Astrocyte of the spinal cord (primary cell): ENCODE measurements around the gene CSF2.

Experiments
- DNase-seq: peaks from one replicate; pipeline ENCODE4 v3.0.0; 2011; ENCODE audit warnings: low read depth, low spot score
- H3K4me3 ChIP-seq: 2 replicates; pipeline ENCODE4 v1.5.1; 2011; ENCODE audit warnings: low read depth, mild to moderate bottlenecking, low read length, moderate library complexity
- in situ Hi-C: cut with HindIII; loops from 2 replicates; pipeline ENCODE4 v1.10.0; 2017; ENCODE audit warnings: low sequenced_read_pairs
- TF ChIP-seq, protein P1 (sequence below): IDR thresholded peaks from 2 replicates; pipeline ENCODE4 v1.5.1; 2012; ENCODE audit warnings: low read depth, mild to moderate bottlenecking, low read length, inconsistent platforms

CSF2 gene

DNA sequence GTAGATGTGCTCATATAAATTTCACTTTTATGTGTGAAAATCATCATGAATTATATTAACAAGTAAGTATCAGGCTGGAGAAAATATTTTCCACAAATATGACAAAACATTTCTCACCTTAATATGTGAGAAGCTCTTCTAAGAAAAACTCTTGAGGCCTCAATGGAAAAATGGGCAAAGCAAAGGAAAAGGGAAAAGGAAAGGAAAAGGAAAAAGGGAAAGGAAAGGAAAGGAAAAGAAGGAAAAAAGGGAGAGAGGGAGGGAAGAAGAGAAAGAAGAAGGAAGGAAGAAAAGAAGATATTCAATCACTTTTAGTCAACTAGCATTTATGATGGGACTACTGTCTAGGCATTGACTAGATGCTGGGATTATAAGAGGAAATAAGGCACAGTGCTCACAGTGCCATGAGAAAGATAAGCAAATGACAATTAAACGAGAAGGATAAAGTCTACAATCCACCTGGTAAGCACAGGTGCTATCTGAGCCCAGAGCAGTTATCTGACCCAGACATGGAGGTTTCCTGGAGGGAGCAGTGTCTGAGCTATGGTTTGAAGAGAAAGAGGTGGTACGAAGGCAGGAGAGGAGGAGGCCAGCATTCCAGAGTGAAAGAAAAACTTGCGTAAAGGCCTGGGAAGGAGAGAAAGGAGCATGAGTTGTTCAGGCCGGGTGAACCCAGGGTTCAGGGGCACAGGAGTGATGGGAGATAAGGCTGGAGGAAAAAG, 43.8 kb upstream of the CSF2 start:
- in situ Hi-C loops, result no loop called here
- TF ChIP-seq, protein P1, sequence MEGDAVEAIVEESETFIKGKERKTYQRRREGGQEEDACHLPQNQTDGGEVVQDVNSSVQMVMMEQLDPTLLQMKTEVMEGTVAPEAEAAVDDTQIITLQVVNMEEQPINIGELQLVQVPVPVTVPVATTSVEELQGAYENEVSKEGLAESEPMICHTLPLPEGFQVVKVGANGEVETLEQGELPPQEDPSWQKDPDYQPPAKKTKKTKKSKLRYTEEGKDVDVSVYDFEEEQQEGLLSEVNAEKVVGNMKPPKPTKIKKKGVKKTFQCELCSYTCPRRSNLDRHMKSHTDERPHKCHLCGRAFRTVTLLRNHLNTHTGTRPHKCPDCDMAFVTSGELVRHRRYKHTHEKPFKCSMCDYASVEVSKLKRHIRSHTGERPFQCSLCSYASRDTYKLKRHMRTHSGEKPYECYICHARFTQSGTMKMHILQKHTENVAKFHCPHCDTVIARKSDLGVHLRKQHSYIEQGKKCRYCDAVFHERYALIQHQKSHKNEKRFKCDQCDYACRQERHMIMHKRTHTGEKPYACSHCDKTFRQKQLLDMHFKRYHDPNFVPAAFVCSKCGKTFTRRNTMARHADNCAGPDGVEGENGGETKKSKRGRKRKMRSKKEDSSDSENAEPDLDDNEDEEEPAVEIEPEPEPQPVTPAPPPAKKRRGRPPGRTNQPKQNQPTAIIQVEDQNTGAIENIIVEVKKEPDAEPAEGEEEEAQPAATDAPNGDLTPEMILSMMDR, result no peak
- no peak overlapping the region for H3K4me3 ChIP-seq
- no peak for DNase-seq

DNA sequence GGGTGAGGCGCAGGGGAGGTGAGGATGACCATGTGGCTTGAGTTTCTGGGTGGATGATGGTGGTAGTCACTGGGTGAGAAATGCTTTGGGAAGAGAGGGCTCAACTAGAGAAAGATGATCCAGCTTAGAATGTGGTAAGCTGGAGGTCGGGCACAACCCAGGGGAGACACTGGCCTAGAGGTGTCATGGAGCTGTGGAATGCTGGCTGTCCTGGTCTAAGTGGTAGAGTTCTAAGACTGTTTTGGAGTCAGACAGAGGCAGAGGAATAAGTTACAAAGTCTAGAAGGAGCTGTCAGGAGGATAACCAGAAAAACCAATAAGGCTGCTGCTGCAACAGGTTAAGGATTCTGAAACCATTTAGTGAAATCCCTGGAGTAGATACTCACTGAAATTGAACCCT, 43.0 kb upstream of the CSF2 start:
- no peak overlapping the region for H3K4me3 ChIP-seq
- in situ Hi-C loops, result no loop called here
- TF ChIP-seq, protein P1, result no peak
- DNase-seq, result no peak

DNA sequence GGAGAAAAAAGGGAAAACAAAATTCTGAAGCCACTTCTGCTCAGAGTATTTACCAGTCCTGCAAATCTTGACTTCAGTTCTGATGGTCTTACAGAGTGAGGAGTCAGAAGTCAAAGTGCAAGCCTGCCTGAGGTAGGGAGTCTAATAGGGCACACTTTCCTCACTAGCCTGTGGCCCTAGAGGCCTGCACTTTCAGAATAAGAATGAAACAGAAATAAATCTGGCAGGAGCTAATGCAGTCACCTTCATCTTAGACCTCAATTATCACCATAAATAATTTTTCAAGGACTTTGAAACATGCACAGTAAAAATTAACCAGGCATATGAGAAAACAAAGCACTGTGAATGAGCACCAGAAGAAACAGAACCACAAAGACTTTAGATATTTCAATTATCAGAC, 41.4 kb upstream of the CSF2 start:
- TF ChIP-seq, protein P1, result no peak
- H3K4me3 ChIP-seq, result no peak overlapping the region
- DNase-seq, result no peak
- in situ Hi-C loops, result no loop called here

DNA sequence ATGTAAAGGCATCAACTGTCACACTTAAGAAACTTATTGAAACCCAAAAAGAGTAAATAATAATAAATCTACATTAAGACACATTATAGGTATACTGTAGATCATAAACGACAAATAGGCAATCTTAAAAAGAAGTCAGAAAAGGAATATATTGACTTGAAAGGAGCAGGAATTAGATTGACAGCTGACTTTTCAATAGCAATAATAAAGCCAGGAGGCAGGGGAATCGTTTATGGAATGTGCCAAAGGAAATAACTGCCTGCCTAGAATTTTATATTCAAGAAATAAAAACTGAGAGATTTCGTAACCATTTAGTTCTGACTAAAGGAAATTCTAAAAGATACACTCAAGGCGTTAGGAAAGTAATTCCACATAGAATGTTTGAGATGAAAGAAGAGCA, 40.5 kb upstream of the CSF2 start:
- DNase-seq, result no peak
- in situ Hi-C loops, result no loop called here
- TF ChIP-seq, protein P1, result no peak
- no peak overlapping the region for H3K4me3 ChIP-seq

DNA sequence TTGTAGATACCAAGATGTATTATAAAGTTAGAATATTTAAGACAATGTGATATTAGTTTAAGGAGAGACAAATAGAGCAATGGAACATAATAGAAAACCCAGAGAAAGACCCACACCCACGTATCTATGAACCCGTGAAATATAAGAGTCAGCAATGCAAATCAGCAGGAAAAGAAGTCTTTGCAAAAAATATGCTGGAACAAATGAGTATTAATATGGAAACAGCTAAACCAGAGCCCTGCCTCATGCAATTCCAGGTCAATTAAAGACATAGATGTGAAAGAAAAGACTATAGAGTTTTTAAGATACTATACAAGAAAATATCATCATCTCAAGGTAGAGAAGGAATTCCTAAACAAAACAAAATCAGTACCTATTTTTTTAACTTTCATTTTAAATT, 36.2 kb upstream of the CSF2 start:
- H3K4me3 ChIP-seq, result no peak overlapping the region
- in situ Hi-C loops, result no loop called here
- TF ChIP-seq, protein P1, result no peak
- DNase-seq, result no peak

DNA sequence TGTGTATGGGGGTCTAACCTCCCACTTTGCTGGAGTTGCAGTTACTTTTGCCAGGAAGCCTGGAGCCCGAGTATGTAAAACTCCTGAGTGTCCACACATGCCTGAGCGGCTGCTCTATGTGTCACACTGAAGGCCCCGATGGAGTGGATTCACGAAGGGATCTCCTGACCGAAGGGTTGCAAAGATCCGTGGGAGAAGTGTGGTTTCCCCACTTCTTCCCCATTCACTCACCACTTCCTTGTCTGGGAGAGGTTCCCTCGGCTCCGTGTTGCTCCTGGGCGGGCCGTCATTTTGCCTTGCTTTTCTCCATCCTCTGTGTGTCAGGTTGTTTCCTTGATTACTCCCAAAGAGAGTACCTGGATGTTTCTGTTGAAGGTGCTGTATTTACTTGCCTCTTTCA, 29.4 kb upstream of the CSF2 start:
- in situ Hi-C loops, result no loop called here
- H3K4me3 ChIP-seq, result no peak overlapping the region
- DNase-seq, result no peak

More for the DNA sequence above, 29.4 kb upstream of the CSF2 start:
- TF ChIP-seq, protein P1, result no peak
